NB4 (cell line): Measurements from ENCODE around the gene ZBTB46.

Experiments used
- DNase-seq: peaks from one replicate; pipeline ENCODE4 v3.0.0; 2010; ENCODE audit warnings: low read depth
- H3K4me3 ChIP-seq: one replicate; pipeline ENCODE4 v1.5.1; 2011; ENCODE audit warnings: mild to moderate bottlenecking, low read depth, low read length, moderate library complexity
- CTCF ChIP-seq: IDR thresholded peaks from one replicate; pipeline ENCODE4 v1.5.1; 2012; ENCODE audit warnings: low read depth, low read length
- MAX ChIP-seq: IDR thresholded peaks from 2 replicates; pipeline ENCODE4 v1.6.1; 2011; ENCODE audit warnings: low read depth, low read length
- MYC ChIP-seq: IDR thresholded peaks from 2 replicates; pipeline ENCODE4 v1.6.1; 2011; ENCODE audit warnings: low read depth, low read length
- POLR2A ChIP-seq: IDR thresholded peaks from 2 replicates; pipeline ENCODE4 v1.6.1; 2011; ENCODE audit warnings: mild to moderate bottlenecking; ENCODE audit not compliant: insufficient read length; ENCODE audit errors: extremely low read depth

Gene ZBTB46

GRCh38 chr20:63705232-63706026, 125.6 kb downstream of the ZBTB46 start:
- no peak overlapping the region for H3K4me3 ChIP-seq
- no peak for TF ChIP-seq MYC
- no peak for TF ChIP-seq POLR2A
- no peak for TF ChIP-seq CTCF
- no peak for TF ChIP-seq MAX
- DNase-seq: no peak

GRCh38 chr20:63704749-63705117, 126.3 kb downstream of the ZBTB46 start:
- no peak for TF ChIP-seq CTCF
- no peak for TF ChIP-seq MYC
- no peak for TF ChIP-seq MAX
- TF ChIP-seq POLR2A: no peak
- no peak for DNase-seq

GRCh38 chr20:63703976-63704748, 126.9 kb downstream of the ZBTB46 start:
- TF ChIP-seq MAX (no peak), CTCF (no peak), MYC (no peak), POLR2A (no peak)
- no peak for DNase-seq
- H3K4me3 ChIP-seq: no peak overlapping the region

More at GRCh38 chr20:63704749-63705117, 126.3 kb downstream of the ZBTB46 start:
- no peak overlapping the region for H3K4me3 ChIP-seq

GRCh38 chr20:63703471-63703975, 127.5 kb downstream of the ZBTB46 start:
- H3K4me3 ChIP-seq: no peak overlapping the region
- peak; percentile 7 for DNase-seq
- no peak for TF ChIP-seq POLR2A
- no peak for TF ChIP-seq CTCF
- TF ChIP-seq MYC: no peak
- no peak for TF ChIP-seq MAX

GRCh38 chr20:63702751-63703470, 128.2 kb downstream of the ZBTB46 start:
- TF ChIP-seq POLR2A (no peak), CTCF (no peak), MYC (no peak), MAX (no peak)
- no peak overlapping the region for H3K4me3 ChIP-seq
- peak; percentile 9 for DNase-seq
